PC-9 (cell line): ENCODE data around the gene GPR183. TPM values are rescaled to one million over a fixed set of nuclear protein-coding genes. Genes with fewer than 3 reads are reported as not detected.

Source experiments
- BruUV-seq: library from RNA; stranded (reverse); fragments of 400-500 nt; replicated peaks from 2 replicates; lab custom pipeline; 2021; lab: Mats Ljungman, UMichigan
- CTCF ChIA-PET: fragments of 300-600 bp; sonication (Branson Sonifier 250); formaldehyde crosslinking; loops from one replicate; lab custom pipeline; 2022; ENCODE audit warnings: antibody characterized with exemption; lab: Charles Lee
- POLR2A ChIA-PET: fragments of 300-600 bp; sonication (Branson Sonifier 250); formaldehyde crosslinking; loops from one replicate; lab custom pipeline; 2022; ENCODE audit warnings: antibody characterized with exemption; ENCODE audit not compliant: unreplicated experiment; lab: Charles Lee
- DNase-seq, 2 experiments: peaks; one replicate each; pipeline versions ENCODE4 v3.0.0 to v3.0.0-alpha.2; 2015 to 2022; ENCODE audit warnings: mixed read lengths in 1 of 2
- H2AFZ ChIP-seq: fragments of 200-600 bp; sonication (generic); 2 replicates; pipeline ENCODE4 v1.8.1; 2017; ENCODE audit warnings: antibody characterized with exemption
- H3F3A ChIP-seq: fragments of 200-600 bp; sonication (generic); 2 replicates; pipeline ENCODE4 v1.8.1; 2017; ENCODE audit warnings: antibody characterized with exemption, mild to moderate bottlenecking, low read depth; ENCODE audit not compliant: insufficient read depth
- H3K27ac ChIP-seq: fragments of 200-600 bp; sonication (generic); 2 replicates; pipeline ENCODE4 v1.6.1; 2016; ENCODE audit warnings: mixed run types
- H3K27me3 ChIP-seq: fragments of 200-600 bp; sonication (generic); 2 replicates; pipeline ENCODE4 v1.6.1; 2016; ENCODE audit warnings: low read depth, mixed run types; ENCODE audit not compliant: insufficient read depth
- H3K36me3 ChIP-seq: fragments of 200-600 bp; sonication (generic); 2 replicates; pipeline ENCODE4 v1.6.1; 2016; ENCODE audit warnings: low read depth, mixed run types
- H3K4me1 ChIP-seq: fragments of 200-600 bp; sonication (generic); replicated peaks from 2 replicates; pipeline ENCODE4 v1.6.1; 2016; ENCODE audit warnings: mixed run types; ENCODE audit not compliant: insufficient read depth
- H3K4me2 ChIP-seq: fragments of 200-600 bp; sonication (generic); 2 replicates; pipeline ENCODE4 v1.6.1; 2017; ENCODE audit warnings: mixed run types
- H3K4me3 ChIP-seq: fragments of 200-600 bp; sonication (generic); 2 replicates; pipeline ENCODE4 v1.6.1; 2016; ENCODE audit warnings: mixed run types
- H3K79me2 ChIP-seq: fragments of 200-600 bp; sonication (generic); 2 replicates; pipeline ENCODE4 v1.6.1; 2017; ENCODE audit warnings: low read depth, mixed run types
- H3K9me2 ChIP-seq: fragments of 200-600 bp; sonication (generic); 2 replicates; pipeline ENCODE4 v1.8.1; 2017; ENCODE audit warnings: mild to moderate bottlenecking; ENCODE audit not compliant: insufficient read depth
- H3K9me3 ChIP-seq: fragments of 200-600 bp; sonication (generic); 2 replicates; pipeline ENCODE4 v1.8.1; 2016; ENCODE audit warnings: low read depth; ENCODE audit not compliant: insufficient read depth
- H4K20me1 ChIP-seq: fragments of 200-600 bp; sonication (generic); 2 replicates; pipeline ENCODE4 v1.8.1; 2017; ENCODE audit not compliant: insufficient read depth
- EZH2 ChIP-seq: fragments of 200-600 bp; sonication (generic); IDR thresholded peaks from 2 replicates; pipeline ENCODE4 v1.8.0; 2017; ENCODE audit warnings: antibody characterized with exemption, low read depth
- intact Hi-C: fragments of 100-400 bp; cut with micrococcal nuclease; formaldehyde crosslinking; loops from one replicate; pipeline ENCODE4 v1.10.0; 2022; ENCODE audit not compliant: unreplicated experiment
- total RNA-seq: library from RNA; stranded (reverse); gene quantifications from 2 replicates; pipeline ENCODE4 v1.2.3, GENCODE V29; 2021
- TF ChIP-seq, protein P1 (sequence below): fragments of 200-600 bp; sonication (generic); conservative IDR thresholded peaks from 2 replicates; pipeline ENCODE4 v1.6.1; 2017; ENCODE audit warnings: mixed run types, antibody characterized with exemption, mild to moderate bottlenecking, moderate library complexity

The GPR183 gene
- total RNA-seq, 1 experiment from 2014 or later: not detected

DNA sequence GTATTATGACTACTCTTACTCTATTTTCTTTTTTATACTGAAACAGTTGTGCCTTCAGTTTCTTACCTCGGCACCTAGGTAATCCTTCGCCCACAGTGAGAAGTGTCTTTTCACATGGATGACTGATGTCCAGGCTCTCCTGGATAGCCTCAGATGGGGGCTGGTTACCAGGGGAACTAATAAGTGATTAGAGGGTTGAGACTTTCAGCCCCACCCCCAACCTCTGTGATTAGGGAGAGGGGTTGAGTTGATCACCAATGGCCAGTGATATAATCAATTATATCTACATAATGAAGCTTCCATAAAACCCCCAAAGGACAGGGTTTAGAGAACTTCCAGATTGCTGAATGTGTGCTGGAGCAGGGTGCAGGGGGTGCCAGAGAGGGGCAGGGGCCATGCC lies 43.0 kb upstream of the GPR183 start:
- POLR2A ChIA-PET: no interaction called here
- H3K4me1 ChIP-seq: no peaks in the 10 kb centered on the region

DNA sequence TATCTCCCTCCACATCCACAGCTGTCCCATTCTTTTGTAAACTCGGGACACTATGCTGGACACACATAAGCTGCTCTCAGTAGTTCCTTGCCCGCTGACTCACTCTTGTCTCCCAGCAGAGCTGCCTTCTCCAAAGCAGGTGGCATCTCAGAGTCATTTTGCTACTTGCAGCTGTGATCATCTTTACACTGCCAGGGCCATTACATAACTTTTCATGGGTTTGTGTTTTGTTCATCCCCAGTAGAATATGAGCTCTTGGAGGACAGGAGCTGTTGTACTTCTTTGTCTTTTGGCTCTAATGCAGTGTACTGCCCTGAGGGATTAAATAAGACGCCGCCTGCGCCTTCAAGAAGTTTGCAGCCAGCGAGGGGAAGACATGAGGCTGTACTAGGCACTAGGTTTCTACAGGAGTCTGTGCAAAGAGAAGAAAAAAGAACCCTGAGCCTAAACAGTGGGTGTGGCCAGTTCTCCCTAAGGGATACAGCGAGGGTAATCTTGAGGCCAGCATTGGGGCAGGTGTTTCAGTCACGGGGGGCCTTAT lies 40.8 kb upstream of the GPR183 start:
- Histone ChIP-seq H3K4me1 (no peaks in the 10 kb centered on the region), H3K36me3 (0 out of 2 replicates have a peak, but pooled peaks cover 12% of the 10 kb centered on the region), H3K79me2 (no peaks in the 10 kb centered on the region), H3F3A (no peaks in the 10 kb centered on the region; the same call in 1 of the 2 replicates), H2AFZ (no peak overlapping the region), H4K20me1 (peaks cover 6% of the 10 kb centered on the region; the same call in 1 of the 2 replicates), H3K4me2 (no peak overlapping the region), H3K4me3 (no peak overlapping the region), H3K27ac (no peak overlapping the region), H3K9me2 (no peaks in the 10 kb centered on the region), H3K9me3 (no peaks in the 10 kb centered on the region), H3K27me3 (no peaks in the 10 kb centered on the region)
- DNase-seq: no peak
- ChIA-PET CTCF (no interaction called here), POLR2A (no interaction called here)
- no TSS peak for BruUV-seq
- TF ChIP-seq, protein P1, sequence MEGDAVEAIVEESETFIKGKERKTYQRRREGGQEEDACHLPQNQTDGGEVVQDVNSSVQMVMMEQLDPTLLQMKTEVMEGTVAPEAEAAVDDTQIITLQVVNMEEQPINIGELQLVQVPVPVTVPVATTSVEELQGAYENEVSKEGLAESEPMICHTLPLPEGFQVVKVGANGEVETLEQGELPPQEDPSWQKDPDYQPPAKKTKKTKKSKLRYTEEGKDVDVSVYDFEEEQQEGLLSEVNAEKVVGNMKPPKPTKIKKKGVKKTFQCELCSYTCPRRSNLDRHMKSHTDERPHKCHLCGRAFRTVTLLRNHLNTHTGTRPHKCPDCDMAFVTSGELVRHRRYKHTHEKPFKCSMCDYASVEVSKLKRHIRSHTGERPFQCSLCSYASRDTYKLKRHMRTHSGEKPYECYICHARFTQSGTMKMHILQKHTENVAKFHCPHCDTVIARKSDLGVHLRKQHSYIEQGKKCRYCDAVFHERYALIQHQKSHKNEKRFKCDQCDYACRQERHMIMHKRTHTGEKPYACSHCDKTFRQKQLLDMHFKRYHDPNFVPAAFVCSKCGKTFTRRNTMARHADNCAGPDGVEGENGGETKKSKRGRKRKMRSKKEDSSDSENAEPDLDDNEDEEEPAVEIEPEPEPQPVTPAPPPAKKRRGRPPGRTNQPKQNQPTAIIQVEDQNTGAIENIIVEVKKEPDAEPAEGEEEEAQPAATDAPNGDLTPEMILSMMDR: no peak
- no peak for TF ChIP-seq EZH2
- intact Hi-C loops: no loop called here

More for the DNA sequence above, 43.0 kb upstream of the GPR183 start:
- Histone ChIP-seq H3K36me3 (0 out of 2 replicates have a peak, but pooled peaks cover 8% of the 10 kb centered on the region), H4K20me1 (peaks cover 6% of the 10 kb centered on the region; the same call in 1 of the 2 replicates), H3K27me3 (no peaks in the 10 kb centered on the region), H3K9me2 (no peaks in the 10 kb centered on the region), H3K4me3 (no peak overlapping the region), H2AFZ (no peak overlapping the region), H3K27ac (no peak overlapping the region), H3K9me3 (no peaks in the 10 kb centered on the region), H3F3A (no peaks in the 10 kb centered on the region; the same call in 1 of the 2 replicates), H3K4me2 (no peak overlapping the region), H3K79me2 (no peaks in the 10 kb centered on the region)
- TF ChIP-seq, protein P1: no peak
- TF ChIP-seq EZH2: no peak
- intact Hi-C loops: no loop called here
- no TSS peak for BruUV-seq
- no peak for DNase-seq
- CTCF ChIA-PET: no interaction called here

DNA sequence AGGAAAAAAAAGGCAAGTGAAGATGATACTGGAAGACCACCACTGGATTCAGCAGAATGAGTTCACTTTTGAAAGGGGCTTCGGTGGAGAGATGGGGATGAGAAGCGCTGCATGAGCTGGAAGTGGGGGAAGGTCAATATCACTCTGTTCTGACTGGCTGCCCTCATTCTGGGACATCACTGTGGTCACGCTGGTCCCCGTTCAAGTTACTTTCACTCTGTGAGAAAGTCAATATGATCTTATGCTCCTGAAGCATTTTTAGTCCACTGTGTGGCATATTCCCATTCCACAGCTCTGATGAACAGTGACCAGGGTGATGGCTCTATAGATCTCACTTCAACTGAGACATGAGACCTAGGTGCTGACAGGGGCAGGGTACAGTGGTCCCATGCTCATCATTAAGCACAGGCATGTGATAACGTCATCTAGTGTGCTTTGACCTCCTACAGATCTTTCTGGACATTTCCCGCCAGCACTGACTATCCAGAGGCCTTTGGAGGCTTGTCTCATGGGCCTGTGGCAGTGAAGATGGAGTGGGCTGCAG lies 40.2 kb upstream of the GPR183 start:
- Histone ChIP-seq H3K4me2 (no peak overlapping the region), H3K9me2 (no peaks in the 10 kb centered on the region)

More for the DNA sequence above, 40.2 kb upstream of the GPR183 start:
- intact Hi-C loops: no loop called here
- no TSS peak for BruUV-seq
- Histone ChIP-seq H3F3A (no peaks in the 10 kb centered on the region; the same call in 1 of the 2 replicates), H3K9me3 (no peaks in the 10 kb centered on the region), H3K79me2 (no peaks in the 10 kb centered on the region), H2AFZ (no peak overlapping the region), H3K27ac (no peak overlapping the region), H3K4me1 (no peaks in the 10 kb centered on the region), H3K36me3 (0 out of 2 replicates have a peak, but pooled peaks cover 12% of the 10 kb centered on the region), H3K27me3 (no peaks in the 10 kb centered on the region), H3K4me3 (no peak overlapping the region), H4K20me1 (peaks cover 6% of the 10 kb centered on the region; the same call in 1 of the 2 replicates)
- no peak for DNase-seq
- TF ChIP-seq EZH2: no peak
- TF ChIP-seq, protein P1: no peak
- CTCF ChIA-PET: no interaction called here
- POLR2A ChIA-PET: no interaction called here
